SK-N-MC (cell line): ENCODE measurements around the gene P3H3.

Experiments used
- EZH2 ChIP-seq: fragments of 200-600 bp; sonication (generic); IDR thresholded peaks from one replicate; pipeline ENCODE4 v1.6.1; 2017; ENCODE audit warnings: antibody characterized with exemption
- FOXP2 ChIP-seq: optimal IDR thresholded peaks from 2 replicates; pipeline ENCODE3; 2011; ENCODE audit warnings: mild to moderate bottlenecking, moderate library complexity; ENCODE audit not compliant: insufficient read depth; ENCODE audit errors: extremely low read length, control extremely low read depth
- POLR2AphosphoS5 ChIP-seq: IDR thresholded peaks from 2 replicates; pipeline ENCODE4 v1.6.1; 2012; ENCODE audit warnings: mild to moderate bottlenecking, low read depth, low read length, borderline replicate concordance

GRCh38 chr12:6839482-6840201 lies 11.4 kb downstream of the P3H3 start:
- TF ChIP-seq POLR2AphosphoS5, result no peak
- TF ChIP-seq EZH2, result no peak
- TF ChIP-seq FOXP2, result no peak
